HEK293T (cell line): Measurements from ENCODE around the gene CDKN2AIPNL.

ENCODE experiments used
- CTCF ChIA-PET: fragments of 350-600 bp; formaldehyde crosslinking; extraction: SDS; loops from one replicate; lab custom pipeline; 2021; ENCODE audit warnings: antibody characterized with exemption, inconsistent platforms; lab: Yijun Ruan, JAX
- POLR2A ChIA-PET: fragments of 350-600 bp; formaldehyde crosslinking; extraction: SDS; loops from one replicate; lab custom pipeline; 2020; ENCODE audit warnings: antibody characterized with exemption, inconsistent platforms; lab: Yijun Ruan, JAX
- DNase-seq: peaks from one replicate; pipeline ENCODE4 v3.0.0; 2012; ENCODE audit warnings: mixed read lengths; ENCODE audit errors: extremely low spot score
- ARNT ChIP-seq: fragments of 450-650 bp; IDR thresholded peaks from 2 replicates; pipeline ENCODE4 v1.6.1; 2017; ENCODE audit warnings: mild to moderate bottlenecking
- BHLHE40 ChIP-seq: fragments of 450-650 bp; IDR thresholded peaks from 2 replicates; pipeline ENCODE4 v1.6.1; 2016; ENCODE audit warnings: mild to moderate bottlenecking, moderate library complexity, borderline replicate concordance
- CTBP1 ChIP-seq: fragments of 450-650 bp; IDR thresholded peaks from 2 replicates; pipeline ENCODE4 v1.6.1; 2016; ENCODE audit warnings: borderline replicate concordance
- ELF4 ChIP-seq: fragments of 450-650 bp; IDR thresholded peaks from 2 replicates; pipeline ENCODE4 v1.6.1; 2017; ENCODE audit warnings: antibody characterized with exemption
- FOXA1 ChIP-seq: fragments of 450-650 bp; IDR thresholded peaks from 2 replicates; pipeline ENCODE4 v1.6.1; 2016; ENCODE audit warnings: mild to moderate bottlenecking
- FOXK2 ChIP-seq: fragments of 450-650 bp; IDR thresholded peaks from 2 replicates; pipeline ENCODE4 v1.6.1; 2016; ENCODE audit warnings: mild to moderate bottlenecking
- FOXM1 ChIP-seq: fragments of 450-650 bp; IDR thresholded peaks from 2 replicates; pipeline ENCODE4 v1.6.1; 2017; ENCODE audit warnings: mild to moderate bottlenecking, borderline replicate concordance
- HDGF ChIP-seq: fragments of 450-650 bp; IDR thresholded peaks from 2 replicates; pipeline ENCODE4 v1.6.1; 2017; ENCODE audit warnings: antibody characterized with exemption, borderline replicate concordance
- L3MBTL2 ChIP-seq: fragments of 450-650 bp; conservative IDR thresholded peaks from 2 replicates; pipeline ENCODE4 v1.6.1; 2016; ENCODE audit warnings: mild to moderate bottlenecking
- LEF1 ChIP-seq: fragments of 450-650 bp; IDR thresholded peaks from 2 replicates; pipeline ENCODE4 v1.6.1; 2017; ENCODE audit warnings: mild to moderate bottlenecking, borderline replicate concordance
- NFRKB ChIP-seq: fragments of 450-650 bp; IDR thresholded peaks from 2 replicates; pipeline ENCODE4 v1.6.1; 2016; ENCODE audit warnings: mild to moderate bottlenecking, moderate library complexity
- SP1 ChIP-seq: fragments of 450-650 bp; IDR thresholded peaks from 2 replicates; pipeline ENCODE4 v1.6.1; 2017
- SUZ12 ChIP-seq: fragments of 450-650 bp; IDR thresholded peaks from 2 replicates; pipeline ENCODE4 v1.6.1; 2016; ENCODE audit warnings: mild to moderate bottlenecking
- TARDBP ChIP-seq: fragments of 450-650 bp; IDR thresholded peaks from 2 replicates; pipeline ENCODE4 v1.6.1; 2016
- ZNF384 ChIP-seq: fragments of 450-650 bp; IDR thresholded peaks from 2 replicates; pipeline ENCODE4 v1.6.1; 2016
- TF ChIP-seq, protein P1 (sequence below): fragments of 450-650 bp; IDR thresholded peaks from 2 replicates; pipeline ENCODE4 v1.6.1; 2016

CDKN2AIPNL gene

DNA sequence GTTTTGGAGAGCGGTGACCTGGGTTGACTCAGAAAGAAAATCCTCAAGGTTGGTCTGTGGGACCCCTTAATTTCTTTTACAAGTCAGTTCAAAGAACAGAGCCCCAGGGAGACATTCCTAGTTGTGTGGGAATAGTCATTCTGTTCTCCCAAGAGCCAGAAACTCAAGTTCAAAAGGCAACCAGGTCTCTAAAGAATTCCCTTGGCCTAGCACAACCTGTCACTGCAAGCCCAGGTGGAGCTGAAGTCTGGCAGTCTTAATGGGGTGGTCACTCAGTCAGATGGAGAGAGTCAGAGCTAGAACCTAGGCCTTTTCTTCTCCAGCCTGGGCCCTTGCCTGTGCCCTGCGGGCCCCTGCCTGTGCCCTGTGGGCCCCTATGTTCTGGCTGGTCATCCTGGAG, 37.5 kb upstream of the CDKN2AIPNL start:
- ChIA-PET CTCF (no interaction called here), POLR2A (interaction anchor here (2.4 kb wide), 1 partner anchor 38 kb away, joined by 6 read pairs; the partner anchor contains the start of gene CDKN2AIPNL)
- TF ChIP-seq TARDBP (no peak), L3MBTL2 (no peak), SUZ12 (no peak), ZNF384 (no peak), FOXA1 (no peak), HDGF (no peak), BHLHE40 (no peak)
- no peak for DNase-seq

DNA sequence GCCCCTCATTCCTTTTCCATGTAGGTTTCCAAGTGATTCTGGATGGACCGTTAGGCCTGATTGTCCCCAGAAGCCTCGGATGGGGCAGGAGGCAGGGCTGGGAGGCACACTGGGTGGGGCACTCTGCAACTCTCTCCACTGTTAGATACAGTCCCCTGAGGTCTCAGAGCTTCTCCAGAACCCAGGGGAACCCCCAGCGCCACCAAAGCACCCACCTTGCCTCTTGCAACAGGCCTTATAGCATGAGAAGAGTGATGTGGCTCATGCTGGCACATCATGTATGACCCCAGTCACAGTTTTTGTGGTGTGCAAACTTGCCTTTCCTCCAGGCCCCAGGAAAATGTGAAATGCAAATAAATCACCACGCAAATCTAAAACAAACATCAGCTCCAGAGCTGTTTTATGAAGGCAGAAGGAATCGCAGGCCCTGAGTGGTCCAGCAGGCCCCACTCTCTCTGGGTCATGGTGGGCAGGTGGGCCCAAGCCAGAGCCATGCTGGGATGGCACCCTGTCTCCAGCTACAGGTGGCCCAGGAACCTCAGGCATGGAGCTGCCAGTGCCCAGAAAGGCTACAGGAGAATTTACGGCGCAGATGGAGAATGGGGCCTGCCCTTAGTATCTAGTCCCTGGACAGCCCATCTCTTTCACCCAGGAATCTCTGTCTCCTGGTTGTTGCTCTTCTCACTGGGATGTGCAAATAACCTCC, 36.3 kb upstream of the CDKN2AIPNL start:
- ChIA-PET CTCF (no interaction called here), POLR2A (interaction anchor here (0.7 to 2.4 kb wide), 2 partner anchors 19 to 36 kb away, joined by 4 to 6 read pairs; partner anchors contain the start of gene CDKN2AIPNL)
- TF ChIP-seq TARDBP (no peak), LEF1 (no peak), L3MBTL2 (no peak), HDGF (no peak), ELF4 (no peak), FOXM1 (no peak), BHLHE40 (no peak), CTBP1 (no peak), SUZ12 (no peak), NFRKB (no peak), ZNF384 (no peak), SP1 (no peak), FOXK2 (no peak)
- TF ChIP-seq, protein P1, sequence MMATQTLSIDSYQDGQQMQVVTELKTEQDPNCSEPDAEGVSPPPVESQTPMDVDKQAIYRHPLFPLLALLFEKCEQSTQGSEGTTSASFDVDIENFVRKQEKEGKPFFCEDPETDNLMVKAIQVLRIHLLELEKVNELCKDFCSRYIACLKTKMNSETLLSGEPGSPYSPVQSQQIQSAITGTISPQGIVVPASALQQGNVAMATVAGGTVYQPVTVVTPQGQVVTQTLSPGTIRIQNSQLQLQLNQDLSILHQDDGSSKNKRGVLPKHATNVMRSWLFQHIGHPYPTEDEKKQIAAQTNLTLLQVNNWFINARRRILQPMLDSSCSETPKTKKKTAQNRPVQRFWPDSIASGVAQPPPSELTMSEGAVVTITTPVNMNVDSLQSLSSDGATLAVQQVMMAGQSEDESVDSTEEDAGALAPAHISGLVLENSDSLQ = no peak

DNA sequence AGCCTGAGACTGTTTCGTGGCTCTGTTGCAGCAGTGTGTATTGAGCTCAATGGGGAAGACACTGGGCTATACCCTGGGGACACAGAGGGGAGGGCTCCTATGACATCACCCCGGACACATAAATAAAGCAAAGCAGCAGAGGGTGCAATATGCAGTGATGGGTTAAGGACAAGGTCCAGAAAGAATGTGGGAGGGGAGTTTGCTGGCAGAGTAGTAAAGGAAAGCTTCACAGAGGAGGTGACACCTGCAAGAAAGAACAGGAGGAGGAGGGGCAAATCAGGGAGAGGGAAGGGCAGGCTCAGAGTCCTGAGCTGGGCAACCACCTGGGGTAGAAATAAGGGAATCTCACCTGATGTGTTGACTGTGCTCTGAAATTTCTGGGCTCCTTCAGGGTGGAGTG, 35.3 kb upstream of the CDKN2AIPNL start:
- ChIA-PET CTCF (no interaction called here), POLR2A (interaction anchor here (2.4 kb wide), 1 partner anchor 35 kb away, joined by 6 read pairs; the partner anchor contains the start of gene CDKN2AIPNL)
- no peak for DNase-seq
- TF ChIP-seq ZNF384 = no peak
- no peak for TF ChIP-seq L3MBTL2
- TF ChIP-seq HDGF = no peak
- TF ChIP-seq ARNT = no peak
- TF ChIP-seq TARDBP = no peak
- TF ChIP-seq, protein P1 = no peak

More for the DNA sequence above, 36.3 kb upstream of the CDKN2AIPNL start:
- no peak for DNase-seq

DNA sequence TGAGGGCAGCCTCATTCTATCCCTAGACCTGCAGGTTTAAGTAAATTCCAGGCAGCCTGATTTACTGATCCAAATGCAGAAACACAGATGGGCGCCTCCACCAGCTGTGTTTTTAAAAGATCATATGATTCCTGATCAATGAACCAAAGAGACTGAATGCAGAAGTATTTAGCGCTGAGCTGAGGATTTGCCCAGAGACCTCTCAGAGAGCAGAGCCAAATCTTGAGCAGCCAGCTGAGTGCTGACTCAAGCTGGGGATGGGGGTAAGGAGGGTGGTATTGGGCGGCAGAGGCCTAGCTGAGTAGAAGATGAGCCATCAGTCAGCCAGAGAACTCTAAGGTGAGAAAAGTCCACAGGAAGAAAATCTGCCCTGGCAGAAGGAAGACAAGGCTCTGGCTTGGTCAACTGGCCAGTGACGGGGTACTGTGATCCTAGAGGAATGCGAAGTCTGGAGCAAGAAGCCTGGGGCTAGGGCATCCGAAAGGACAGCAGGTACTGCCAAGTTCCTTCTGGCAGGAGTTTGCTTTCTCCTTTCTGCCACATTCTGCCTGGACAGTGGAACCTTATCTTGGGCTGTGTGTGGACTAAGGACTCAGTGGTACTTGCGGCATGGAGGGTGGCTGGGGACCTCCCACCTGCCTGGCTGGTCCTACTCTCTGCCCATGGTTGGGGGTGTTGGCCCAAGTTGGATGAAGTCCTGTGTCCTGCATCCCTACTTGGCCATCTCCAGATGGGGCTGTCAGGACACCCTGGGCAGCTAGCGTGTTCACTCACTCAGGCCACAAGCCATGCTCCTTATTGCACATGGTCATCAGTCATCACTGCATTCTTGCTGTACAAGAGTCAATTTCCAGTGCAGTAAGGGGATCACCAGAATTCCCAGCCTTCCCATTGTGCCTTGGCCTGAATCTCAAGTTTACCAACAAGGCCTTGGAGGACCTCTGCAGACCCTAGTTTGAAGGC, 34.5 kb upstream of the CDKN2AIPNL start:
- ChIA-PET CTCF (interaction anchor here (1.0 kb wide), 1 partner anchor 66 kb away, joined by 3 read pairs; no protein-coding TSS in a partner anchor), POLR2A (interaction anchor here (1.0 kb wide), 1 partner anchor 80 kb away, joined by 3 read pairs; no protein-coding TSS in a partner anchor)
- no peak for DNase-seq
- TF ChIP-seq SP1 = no peak
- TF ChIP-seq CTBP1 = no peak
- TF ChIP-seq FOXK2 = no peak
- no peak for TF ChIP-seq NFRKB
- TF ChIP-seq SUZ12 = no peak
- no peak for TF ChIP-seq BHLHE40

DNA sequence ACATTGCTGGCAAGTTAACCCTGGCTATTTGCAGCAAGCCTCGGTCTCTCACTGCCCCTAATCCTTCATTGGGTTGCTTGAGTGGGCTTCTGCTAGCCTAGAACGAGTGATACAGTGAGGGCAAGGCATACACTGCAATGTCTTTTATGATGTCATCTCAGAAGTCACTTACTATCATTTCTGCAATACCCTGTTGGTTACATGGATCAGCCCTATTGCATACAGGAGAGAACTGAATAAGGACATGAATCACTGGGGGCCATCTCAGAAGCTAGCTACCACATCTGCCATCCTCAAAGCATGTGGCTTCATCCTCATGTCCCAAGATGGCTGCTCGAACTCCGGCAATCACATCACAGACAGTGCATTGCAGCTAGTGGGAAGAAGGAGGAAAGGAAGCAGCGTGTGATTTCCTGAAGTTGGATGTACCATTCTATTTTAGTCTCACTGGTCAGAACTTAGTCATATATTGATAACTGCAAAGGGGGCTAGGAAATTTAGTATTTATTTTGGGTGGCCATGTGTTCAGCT, 33.3 kb upstream of the CDKN2AIPNL start:
- ChIA-PET CTCF (interaction anchor here (1.0 kb wide), 1 partner anchor 67 kb away, joined by 3 read pairs; no protein-coding TSS in a partner anchor), POLR2A (interaction anchor here (1.0 kb wide), 1 partner anchor 81 kb away, joined by 3 read pairs; no protein-coding TSS in a partner anchor)
- TF ChIP-seq TARDBP (no peak), SUZ12 (no peak), FOXA1 (no peak)
- TF ChIP-seq, protein P1 = no peak
- no peak for DNase-seq
